Measurements from ENCODE around the gene DTX2.
"Not testable (repeated sequence)": the region's sequence is repeated elsewhere in the genome, so short reads cannot be mapped to it uniquely, and the experiment has no call there.

Gene DTX2

DNA sequence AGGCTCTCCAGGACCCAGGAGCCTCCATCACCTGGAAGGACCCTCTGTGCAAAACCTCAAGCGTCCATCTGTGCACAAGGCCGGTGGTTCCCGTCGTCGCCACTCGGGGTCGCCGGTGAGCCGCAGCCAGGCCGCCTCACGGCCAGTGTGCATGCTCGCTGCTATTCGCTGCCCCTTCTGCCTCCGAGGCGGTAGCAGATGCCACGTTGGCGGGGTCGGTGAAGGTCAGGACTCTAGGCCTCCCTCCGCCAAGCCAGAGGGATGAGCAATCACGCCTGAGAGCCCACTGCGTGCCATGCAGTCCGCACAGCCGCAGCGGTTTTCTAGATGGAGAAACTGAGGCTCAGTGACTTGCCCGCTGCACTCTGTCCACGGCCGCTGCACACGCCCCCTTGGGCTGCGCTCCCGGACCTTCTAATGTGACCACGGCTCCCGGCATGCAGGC is 54.5 kb downstream of the DTX2 start:
- TF ChIP-seq, protein P1, sequence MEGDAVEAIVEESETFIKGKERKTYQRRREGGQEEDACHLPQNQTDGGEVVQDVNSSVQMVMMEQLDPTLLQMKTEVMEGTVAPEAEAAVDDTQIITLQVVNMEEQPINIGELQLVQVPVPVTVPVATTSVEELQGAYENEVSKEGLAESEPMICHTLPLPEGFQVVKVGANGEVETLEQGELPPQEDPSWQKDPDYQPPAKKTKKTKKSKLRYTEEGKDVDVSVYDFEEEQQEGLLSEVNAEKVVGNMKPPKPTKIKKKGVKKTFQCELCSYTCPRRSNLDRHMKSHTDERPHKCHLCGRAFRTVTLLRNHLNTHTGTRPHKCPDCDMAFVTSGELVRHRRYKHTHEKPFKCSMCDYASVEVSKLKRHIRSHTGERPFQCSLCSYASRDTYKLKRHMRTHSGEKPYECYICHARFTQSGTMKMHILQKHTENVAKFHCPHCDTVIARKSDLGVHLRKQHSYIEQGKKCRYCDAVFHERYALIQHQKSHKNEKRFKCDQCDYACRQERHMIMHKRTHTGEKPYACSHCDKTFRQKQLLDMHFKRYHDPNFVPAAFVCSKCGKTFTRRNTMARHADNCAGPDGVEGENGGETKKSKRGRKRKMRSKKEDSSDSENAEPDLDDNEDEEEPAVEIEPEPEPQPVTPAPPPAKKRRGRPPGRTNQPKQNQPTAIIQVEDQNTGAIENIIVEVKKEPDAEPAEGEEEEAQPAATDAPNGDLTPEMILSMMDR (IDR thresholded peaks at IDR 0.05; ENCODE audit: poor library complexity, severe bottlenecking), result peak; percentile 92
- Histone ChIP-seq H3K4me3 (ENCODE audit: severe bottlenecking) (no peak overlapping the region), H3K27me3 (ENCODE audit: insufficient read depth, poor library complexity, severe bottlenecking) (no peaks in the 10 kb centered on the region), H3K36me3 (ENCODE audit: low read depth) (no peaks in the 10 kb centered on the region), H3K27ac (ENCODE audit: poor library complexity, severe bottlenecking) (no peak overlapping the region), H3K9me3 (ENCODE audit: severe bottlenecking) (no peaks in the 10 kb centered on the region), H3K4me1 (ENCODE audit: insufficient read depth, poor library complexity, severe bottlenecking) (peaks cover 6% of the 10 kb centered on the region)
- ATAC-seq (ENCODE audit: low read depth) (peak; percentile 50), DNase-seq (ENCODE audit: low spot score) (no peak)

- H3K4me3 ChIP-seq (ENCODE audit: severe bottlenecking); H3K36me3 ChIP-seq (ENCODE audit: low read depth); H3K9me3 ChIP-seq (ENCODE audit: severe bottlenecking); DNase-seq (ENCODE audit: low spot score); ATAC-seq (ENCODE audit: low read depth); H3K27ac ChIP-seq (ENCODE audit: poor library complexity, severe bottlenecking); H3K27me3 ChIP-seq (ENCODE audit: insufficient read depth, poor library complexity, severe bottlenecking); H3K4me1 ChIP-seq (ENCODE audit: insufficient read depth, poor library complexity, severe bottlenecking): not testable (repeated sequence)
Measured at GRCh38 chr7:76516932-76517331, 55.4 kb downstream of the DTX2 start.

DNA sequence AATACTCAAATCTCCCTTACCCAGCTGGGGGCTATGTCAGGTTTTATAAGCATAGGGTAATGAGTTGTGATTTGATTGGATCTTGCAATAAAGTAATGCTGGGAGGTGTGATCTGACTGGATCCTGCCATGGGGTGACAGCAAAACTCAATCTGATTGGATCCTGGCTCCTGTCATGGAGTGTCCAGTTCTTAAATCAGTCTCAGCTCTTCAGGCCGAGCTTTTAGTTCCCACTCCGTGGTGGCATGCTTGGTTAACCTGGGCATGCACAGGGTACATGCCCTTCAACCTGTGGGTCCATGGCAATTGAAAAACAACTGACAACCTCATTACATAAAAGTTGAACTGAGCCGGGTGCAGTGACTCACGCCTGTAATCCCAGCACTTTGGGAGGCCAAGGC is 64.7 kb downstream of the DTX2 start:
- not testable (repeated sequence) for H3K9me3 ChIP-seq (ENCODE audit: severe bottlenecking); H3K4me3 ChIP-seq (ENCODE audit: severe bottlenecking); ATAC-seq (ENCODE audit: low read depth); H3K36me3 ChIP-seq (ENCODE audit: low read depth); H3K27me3 ChIP-seq (ENCODE audit: insufficient read depth, poor library complexity, severe bottlenecking); H3K27ac ChIP-seq (ENCODE audit: poor library complexity, severe bottlenecking); H3K4me1 ChIP-seq (ENCODE audit: insufficient read depth, poor library complexity, severe bottlenecking); DNase-seq (ENCODE audit: low spot score)

GRCh38 chr7:76531643-76532042 is 70.1 kb downstream of the DTX2 start:
- not testable (repeated sequence) for H3K4me1 ChIP-seq (ENCODE audit: insufficient read depth, poor library complexity, severe bottlenecking); H3K9me3 ChIP-seq (ENCODE audit: severe bottlenecking); H3K27ac ChIP-seq (ENCODE audit: poor library complexity, severe bottlenecking); H3K4me3 ChIP-seq (ENCODE audit: severe bottlenecking); H3K36me3 ChIP-seq (ENCODE audit: low read depth); ATAC-seq (ENCODE audit: low read depth); DNase-seq (ENCODE audit: low spot score); H3K27me3 ChIP-seq (ENCODE audit: insufficient read depth, poor library complexity, severe bottlenecking)

GRCh38 chr7:76543197-76543596 is 81.7 kb downstream of the DTX2 start, which contains the start of gene SPDYE16:
Gene SPDYE16 (minus strand): TSS chr7:76543297. CDS start chr7:76541459, 1,838 bp downstream.
- DNase-seq (ENCODE audit: low spot score); H3K9me3 ChIP-seq (ENCODE audit: severe bottlenecking); H3K4me3 ChIP-seq (ENCODE audit: severe bottlenecking); H3K36me3 ChIP-seq (ENCODE audit: low read depth); ATAC-seq (ENCODE audit: low read depth); H3K27me3 ChIP-seq (ENCODE audit: insufficient read depth, poor library complexity, severe bottlenecking); H3K4me1 ChIP-seq (ENCODE audit: insufficient read depth, poor library complexity, severe bottlenecking); H3K27ac ChIP-seq (ENCODE audit: poor library complexity, severe bottlenecking): not testable (repeated sequence)

DNA sequence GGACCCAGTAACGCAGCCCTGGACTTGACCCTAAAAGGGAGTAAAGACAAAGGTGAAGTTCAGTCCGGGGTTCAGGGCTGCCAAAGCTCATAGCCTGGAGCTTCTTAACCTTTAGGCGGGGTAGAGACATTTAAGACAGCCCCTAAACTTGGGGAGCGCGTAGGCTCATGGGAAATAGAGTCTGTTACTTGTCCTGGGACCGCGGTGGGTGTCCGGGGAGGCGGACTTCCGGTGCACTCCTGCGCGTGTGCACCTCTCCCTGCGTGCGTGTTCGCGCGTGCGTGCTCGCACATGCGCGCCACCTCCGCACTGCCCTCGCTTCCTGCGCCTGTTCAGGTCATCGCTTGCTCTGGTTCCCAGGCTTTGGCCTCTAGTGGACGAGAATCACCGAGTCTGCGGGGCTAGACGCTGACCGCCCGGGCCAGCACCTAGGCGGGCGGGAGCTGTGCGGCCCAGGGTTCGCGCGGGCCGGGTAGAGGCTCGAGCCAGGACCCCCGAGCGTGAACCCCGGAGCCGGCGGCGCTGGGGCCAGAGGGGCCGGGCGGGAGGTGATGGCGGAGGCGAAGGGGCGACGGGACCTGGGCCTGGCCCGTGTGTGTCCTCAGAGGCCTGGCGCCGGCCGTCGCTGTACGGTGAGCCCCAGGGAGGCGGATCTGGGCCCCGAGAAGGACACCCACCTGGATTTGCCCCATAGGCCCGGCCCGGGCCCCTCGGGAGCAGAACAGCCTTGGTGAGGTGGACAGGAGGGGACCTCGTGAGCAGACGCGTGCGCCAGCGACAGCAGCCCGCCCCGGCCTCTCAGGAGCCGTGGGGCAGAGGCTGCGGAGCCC is 87.7 kb downstream of the DTX2 start:
- not testable (repeated sequence) for H3K9me3 ChIP-seq (ENCODE audit: severe bottlenecking); H3K4me1 ChIP-seq (ENCODE audit: insufficient read depth, poor library complexity, severe bottlenecking); H3K27me3 ChIP-seq (ENCODE audit: insufficient read depth, poor library complexity, severe bottlenecking)
- Histone ChIP-seq H3K27ac (ENCODE audit: poor library complexity, severe bottlenecking) (peak overlapping the region; percentile 73), H3K36me3 (ENCODE audit: low read depth) (peaks cover 20% of the 10 kb centered on the region), H3K4me3 (ENCODE audit: severe bottlenecking) (peak overlapping the region; percentile 53)
- ATAC-seq (ENCODE audit: low read depth) (peak; percentile 99), DNase-seq (ENCODE audit: low spot score) (peak; percentile 86)

- H3K27me3 ChIP-seq (ENCODE audit: insufficient read depth, poor library complexity, severe bottlenecking); ATAC-seq (ENCODE audit: low read depth); H3K9me3 ChIP-seq (ENCODE audit: severe bottlenecking); H3K4me1 ChIP-seq (ENCODE audit: insufficient read depth, poor library complexity, severe bottlenecking); DNase-seq (ENCODE audit: low spot score): not testable (repeated sequence)
- H3K4me3 ChIP-seq (ENCODE audit: severe bottlenecking), result peak overlapping the region; percentile 53
- peaks cover 26% of the 10 kb centered on the region for H3K36me3 ChIP-seq (ENCODE audit: low read depth)
- peak overlapping the region; percentile 73 for H3K27ac ChIP-seq (ENCODE audit: poor library complexity, severe bottlenecking)
Measured at GRCh38 chr7:76549855-76550248, 88.3 kb downstream of the DTX2 start.

DNA sequence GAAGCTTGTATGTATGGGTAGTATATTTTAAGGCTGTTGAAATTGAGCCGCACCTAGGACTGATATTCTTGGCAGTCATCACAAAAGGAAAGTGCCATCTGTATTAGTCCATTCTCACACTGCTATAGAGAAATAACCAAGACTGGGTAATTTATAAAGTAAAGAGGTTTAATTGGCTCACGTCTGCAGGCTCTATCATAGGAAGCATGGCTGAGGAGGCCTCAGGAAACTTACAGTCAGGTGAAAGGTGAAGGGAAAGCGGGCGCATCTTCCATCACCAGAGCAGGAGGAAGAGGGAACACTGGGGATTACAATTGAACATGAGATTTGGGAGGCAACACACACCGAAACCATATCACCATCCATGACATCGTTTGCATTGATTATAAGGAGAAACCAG is 90.5 kb downstream of the DTX2 start:
- H3K4me1 ChIP-seq (ENCODE audit: insufficient read depth, poor library complexity, severe bottlenecking); ATAC-seq (ENCODE audit: low read depth); H3K4me3 ChIP-seq (ENCODE audit: severe bottlenecking); DNase-seq (ENCODE audit: low spot score); H3K9me3 ChIP-seq (ENCODE audit: severe bottlenecking); H3K27me3 ChIP-seq (ENCODE audit: insufficient read depth, poor library complexity, severe bottlenecking); H3K27ac ChIP-seq (ENCODE audit: poor library complexity, severe bottlenecking): not testable (repeated sequence)
- H3K36me3 ChIP-seq (ENCODE audit: low read depth), result peaks cover 32% of the 10 kb centered on the region

All from RWPE2 (cell line).